Measurements from ENCODE around the gene C19orf25. TPM values are rescaled to one million over a fixed set of nuclear protein-coding genes. Genes with fewer than 3 reads are reported as not detected.
A peak's percentile ranks its signal among the peaks of the same experiment; 100 is the strongest.

C19orf25 gene
- polyA plus RNA-seq, 1 donor from 2014 or later, result 80.2 TPM

GRCh38 chr19:1474011-1474764 is 4.8 kb downstream of the C19orf25 start:
- no peaks in the 10 kb centered on the region for H3F3A ChIP-seq (ENCODE audit: insufficient read depth, low read length, poor library complexity, severe bottlenecking)
- H3K9me2 ChIP-seq (ENCODE audit: insufficient read depth, low read length), result no peaks in the 10 kb centered on the region
- no peaks in the 10 kb centered on the region for H3K9me3 ChIP-seq (ENCODE audit: low read length)
- peaks cover 37% of the 10 kb centered on the region for H4K20me1 ChIP-seq (ENCODE audit: insufficient read depth)
- H3K27me3 ChIP-seq (ENCODE audit: insufficient read depth, low read depth, low read length), result no peaks in the 10 kb centered on the region
- no peak overlapping the region for H3K4me2 ChIP-seq (ENCODE audit: low read length)
- no peaks in the 10 kb centered on the region for H3K79me2 ChIP-seq (replicated peaks; ENCODE audit: insufficient read depth, low read length)
- H3K27ac ChIP-seq (ENCODE audit: low read length), result no peak overlapping the region
- H3K36me3 ChIP-seq (ENCODE audit: insufficient read depth, low read length), result no peaks in the 10 kb centered on the region
- no peak overlapping the region for H2AFZ ChIP-seq (ENCODE audit: low read depth, low read length)
- TF ChIP-seq EZH2 (IDR thresholded peaks at IDR 0.05; ENCODE audit: borderline replicate concordance, insufficient read depth, low read length, poor library complexity, severe bottlenecking) (no peak), MXI1 (conservative IDR thresholded peaks at IDR 0.05; ENCODE audit: poor library complexity, severe bottlenecking) (no peak), RAD21 (conservative IDR thresholded peaks at IDR 0.05) (no peak), POLR2AphosphoS5 (IDR thresholded peaks at IDR 0.05) (no peak), CTCF (IDR thresholded peaks at IDR 0.05; ENCODE audit: poor library complexity, severe bottlenecking) (no peak), SMC3 (conservative IDR thresholded peaks at IDR 0.05; ENCODE audit: poor library complexity) (no peak), EP300 (conservative IDR thresholded peaks at IDR 0.05; ENCODE audit: poor library complexity, severe bottlenecking) (no peak), TAF1 (IDR thresholded peaks at IDR 0.05; ENCODE audit: low read depth) (no peak), REST (IDR thresholded peaks at IDR 0.05; ENCODE audit: borderline replicate concordance) (no peak)
- H3K9ac ChIP-seq (ENCODE audit: low read length), result no peak overlapping the region
- H3K4me3 ChIP-seq (ENCODE audit: low read length), result no peak overlapping the region

- Histone ChIP-seq H3F3A (ENCODE audit: insufficient read depth, low read length, poor library complexity, severe bottlenecking) (no peaks in the 10 kb centered on the region), H3K36me3 (ENCODE audit: insufficient read depth, low read length) (no peaks in the 10 kb centered on the region), H4K20me1 (ENCODE audit: insufficient read depth) (peaks cover 43% of the 10 kb centered on the region), H3K4me3 (ENCODE audit: low read length) (no peak overlapping the region), H3K9me2 (ENCODE audit: insufficient read depth, low read length) (no peaks in the 10 kb centered on the region), H2AFZ (ENCODE audit: low read depth, low read length) (no peak overlapping the region), H3K9me3 (ENCODE audit: low read length) (no peaks in the 10 kb centered on the region), H3K4me2 (ENCODE audit: low read length) (no peak overlapping the region), H3K9ac (ENCODE audit: low read length) (no peak overlapping the region), H3K79me2 (replicated peaks; ENCODE audit: insufficient read depth, low read length) (peaks cover 5% of the 10 kb centered on the region), H3K27ac (ENCODE audit: low read length) (no peak overlapping the region), H3K27me3 (ENCODE audit: insufficient read depth, low read depth, low read length) (no peaks in the 10 kb centered on the region)
- TF ChIP-seq POLR2AphosphoS5 (IDR thresholded peaks at IDR 0.05) (peak; percentile 56), SMC3 (conservative IDR thresholded peaks at IDR 0.05; ENCODE audit: poor library complexity) (no peak)
Measured at GRCh38 chr19:1473085-1473851, 5.7 kb downstream of the C19orf25 start.
